Measurements from ENCODE around the gene HIVEP2. TPM values are rescaled to one million over a fixed set of nuclear protein-coding genes. Genes with fewer than 3 reads are reported as not detected.

HIVEP2 gene
- total RNA-seq, 4 donors from 2014 or later = 17.2 to 49.4 (median 21.6) TPM

DNA sequence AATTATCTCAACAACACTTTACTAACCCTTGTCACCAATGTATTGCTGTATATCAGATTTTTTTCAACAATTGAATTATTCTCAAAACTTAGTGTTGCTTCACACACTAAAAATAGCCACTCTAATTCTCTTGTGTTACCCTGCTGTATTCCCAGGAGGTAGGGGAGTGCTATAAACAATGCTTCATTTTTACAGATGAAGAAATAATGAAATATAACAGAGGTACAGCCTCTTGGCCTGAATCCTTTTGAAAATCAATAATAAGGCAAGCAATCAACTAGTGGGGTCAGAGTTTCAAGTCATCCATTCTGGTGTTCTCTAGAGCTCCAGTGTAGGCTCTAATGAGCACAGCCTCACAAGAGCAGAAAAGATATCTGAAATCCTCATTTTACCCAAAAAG is 10.9 kb downstream of the HIVEP2 start:
- H3K4me3 ChIP-seq (ENCODE audit: low read depth, poor library complexity, severe bottlenecking) = no peak overlapping the region
- TF ChIP-seq, protein P1, sequence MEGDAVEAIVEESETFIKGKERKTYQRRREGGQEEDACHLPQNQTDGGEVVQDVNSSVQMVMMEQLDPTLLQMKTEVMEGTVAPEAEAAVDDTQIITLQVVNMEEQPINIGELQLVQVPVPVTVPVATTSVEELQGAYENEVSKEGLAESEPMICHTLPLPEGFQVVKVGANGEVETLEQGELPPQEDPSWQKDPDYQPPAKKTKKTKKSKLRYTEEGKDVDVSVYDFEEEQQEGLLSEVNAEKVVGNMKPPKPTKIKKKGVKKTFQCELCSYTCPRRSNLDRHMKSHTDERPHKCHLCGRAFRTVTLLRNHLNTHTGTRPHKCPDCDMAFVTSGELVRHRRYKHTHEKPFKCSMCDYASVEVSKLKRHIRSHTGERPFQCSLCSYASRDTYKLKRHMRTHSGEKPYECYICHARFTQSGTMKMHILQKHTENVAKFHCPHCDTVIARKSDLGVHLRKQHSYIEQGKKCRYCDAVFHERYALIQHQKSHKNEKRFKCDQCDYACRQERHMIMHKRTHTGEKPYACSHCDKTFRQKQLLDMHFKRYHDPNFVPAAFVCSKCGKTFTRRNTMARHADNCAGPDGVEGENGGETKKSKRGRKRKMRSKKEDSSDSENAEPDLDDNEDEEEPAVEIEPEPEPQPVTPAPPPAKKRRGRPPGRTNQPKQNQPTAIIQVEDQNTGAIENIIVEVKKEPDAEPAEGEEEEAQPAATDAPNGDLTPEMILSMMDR (IDR thresholded peaks at IDR 0.05) = no peak
- TF ChIP-seq POLR2A (IDR thresholded peaks at IDR 0.05) = no peak
- intact Hi-C loops (cut with DNase I; ENCODE audit: low total_unique reads) = no loop called here
- DNase-seq (ENCODE audit: low spot score in 2 of 2) = no peak

DNA sequence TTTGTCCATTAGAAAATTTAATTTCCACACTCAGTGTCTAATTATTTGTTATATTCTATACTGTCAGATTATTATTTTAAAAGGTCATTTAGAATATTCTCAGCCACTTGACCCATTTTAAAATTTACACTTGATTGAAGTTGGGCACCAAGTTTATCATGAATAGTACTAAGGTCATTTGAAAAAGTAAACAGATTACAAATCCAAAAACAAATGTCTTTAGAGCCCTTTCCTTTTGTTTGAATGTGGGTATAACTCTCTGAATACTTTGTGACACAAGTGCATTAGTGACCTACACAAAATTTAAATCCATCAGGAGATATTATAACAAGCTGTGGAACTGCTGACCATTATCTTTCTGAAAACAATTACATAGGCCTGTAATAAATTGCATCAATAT is 11.3 kb downstream of the HIVEP2 start:
- TF ChIP-seq, protein P1 (IDR thresholded peaks at IDR 0.05) = no peak
- TF ChIP-seq POLR2A (IDR thresholded peaks at IDR 0.05) = no peak
- intact Hi-C loops (cut with DNase I; ENCODE audit: low total_unique reads) = no loop called here
- DNase-seq (ENCODE audit: low spot score in 2 of 2) = no peak
- H3K4me3 ChIP-seq (ENCODE audit: low read depth, poor library complexity, severe bottlenecking) = no peak overlapping the region

DNA sequence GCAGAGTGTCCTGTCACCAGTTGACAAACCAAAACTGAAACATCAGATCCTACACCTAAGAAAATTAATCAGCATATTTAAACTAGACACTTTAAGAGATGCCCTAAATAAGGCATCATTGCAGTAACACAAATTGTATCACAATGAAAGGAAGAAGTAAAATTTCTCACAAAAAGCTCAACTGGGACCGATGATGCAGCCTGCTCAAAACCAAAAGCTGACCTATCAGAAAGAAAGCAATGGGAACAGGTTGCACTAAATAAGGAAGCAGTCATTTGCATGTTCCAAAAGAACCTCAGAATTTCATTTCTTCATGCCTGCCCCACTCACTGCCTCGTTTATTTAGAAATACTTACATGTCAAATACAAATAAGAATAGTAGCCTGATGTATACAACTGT is 12.1 kb downstream of the HIVEP2 start:
- intact Hi-C loops (cut with DNase I; ENCODE audit: low total_unique reads) = no loop called here
- no peak overlapping the region for H3K4me3 ChIP-seq (ENCODE audit: low read depth, poor library complexity, severe bottlenecking)
- DNase-seq (ENCODE audit: low spot score in 2 of 2) = no peak
- TF ChIP-seq, protein P1 (IDR thresholded peaks at IDR 0.05) = no peak
- TF ChIP-seq POLR2A (IDR thresholded peaks at IDR 0.05) = no peak
- WGBS, 2 donors = 70 to 75% methylated on average over 2 of the region's 2 CpGs

DNA sequence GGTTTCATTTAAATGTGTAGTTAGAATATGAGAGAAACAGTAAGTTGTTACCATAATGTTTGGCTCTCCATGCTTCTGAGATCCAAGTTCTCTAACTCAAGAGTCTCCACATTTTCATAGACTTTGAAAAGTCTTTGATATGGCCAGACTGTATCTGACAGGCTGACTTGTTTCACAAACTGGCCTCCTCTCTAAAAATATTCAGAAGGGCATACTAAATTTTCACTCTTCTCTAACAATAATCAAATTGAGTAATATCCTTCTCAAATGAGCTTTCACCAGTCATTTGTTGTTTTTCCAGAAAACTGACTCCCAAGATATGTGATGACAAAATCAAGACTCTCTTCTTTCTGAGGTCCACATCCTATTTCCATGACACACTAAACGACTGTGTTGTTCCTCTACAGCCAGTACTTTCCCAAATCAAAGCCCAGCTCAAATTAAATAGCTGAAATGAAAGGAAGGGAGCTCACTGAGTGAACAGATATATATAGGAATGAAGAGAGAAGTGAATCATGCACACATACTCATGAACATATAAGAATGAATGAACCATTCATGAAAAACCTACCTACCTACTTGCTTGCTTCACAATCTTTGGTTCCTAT is 15.1 kb downstream of the HIVEP2 start:
- TF ChIP-seq POLR2A (IDR thresholded peaks at IDR 0.05) = no peak
- TF ChIP-seq, protein P1 (IDR thresholded peaks at IDR 0.05) = no peak
- no peak overlapping the region for H3K4me3 ChIP-seq (ENCODE audit: low read depth, poor library complexity, severe bottlenecking)
- DNase-seq (ENCODE audit: low spot score in 2 of 2) = no peak
- intact Hi-C loops (cut with DNase I; ENCODE audit: low total_unique reads) = no loop called here
- WGBS, 2 donors = 73 to 75% methylated on average over 1 of the region's 1 CpG

DNA sequence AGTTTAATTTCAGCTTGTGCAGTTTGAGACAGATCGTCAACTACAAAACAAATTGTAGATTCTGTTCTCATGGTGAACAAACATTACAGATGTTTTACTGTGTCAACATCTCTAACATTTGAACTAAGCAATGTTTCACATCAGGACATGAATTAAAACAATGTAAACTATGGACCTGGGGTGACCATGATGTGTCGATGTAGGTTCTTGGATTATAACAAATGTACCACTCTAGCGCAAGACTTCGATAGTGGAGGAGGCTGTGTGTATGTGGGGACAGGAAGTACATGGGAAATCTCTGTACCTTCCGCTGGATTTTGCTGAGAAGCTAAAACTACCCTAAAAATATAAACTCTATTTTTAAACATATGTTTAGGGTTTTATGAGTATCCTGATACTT is 17.1 kb downstream of the HIVEP2 start:
- 75 to 86% methylated on average over 5 of the region's 5 CpGs for WGBS, 2 donors
- intact Hi-C loops (cut with DNase I; ENCODE audit: low total_unique reads) = no loop called here
- TF ChIP-seq, protein P1 (IDR thresholded peaks at IDR 0.05) = no peak
- no peak for TF ChIP-seq POLR2A (IDR thresholded peaks at IDR 0.05)
- no peak overlapping the region for H3K4me3 ChIP-seq (ENCODE audit: low read depth, poor library complexity, severe bottlenecking)
- DNase-seq (ENCODE audit: low spot score in 2 of 2) = no peak

DNA sequence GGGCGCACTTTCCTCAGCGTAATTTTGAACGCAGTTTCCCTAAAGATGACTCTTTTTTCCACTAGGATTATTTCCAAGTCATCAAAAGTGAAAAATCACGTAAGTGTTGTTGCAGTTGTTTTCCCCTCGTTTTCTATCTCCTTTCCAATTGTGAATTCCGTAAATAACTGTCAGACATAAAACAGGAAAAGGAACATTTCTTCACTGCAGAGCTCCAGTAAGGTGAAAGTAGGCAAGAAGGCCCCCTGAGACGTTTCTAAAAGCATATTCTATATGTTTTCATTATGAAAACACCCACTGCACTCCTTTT is 17.8 kb downstream of the HIVEP2 start:
- intact Hi-C loops (cut with DNase I; ENCODE audit: low total_unique reads) = no loop called here
- whole genome bisulfite sequencing, 2 donors = 2 to 5% methylated on average over 7 of the region's 7 CpGs

More for the DNA sequence above, 17.8 kb downstream of the HIVEP2 start:
- no peak for TF ChIP-seq POLR2A (IDR thresholded peaks at IDR 0.05)
- TF ChIP-seq, protein P1 (IDR thresholded peaks at IDR 0.05) = no peak
- H3K4me3 ChIP-seq (ENCODE audit: low read depth, poor library complexity, severe bottlenecking) = peak overlapping the region; percentile 44
- no peak for DNase-seq (ENCODE audit: low spot score in 2 of 2)

All from lower leg skin (tissue), 4 donors.